ENCODE data around the gene DLG1. TPM values are rescaled to one million over a fixed set of nuclear protein-coding genes. Genes with fewer than 3 reads are reported as not detected.

The DLG1 gene
- total and polyA plus RNA-seq, 9 of the 15 experiments (the other 6 are each of a cell fraction or from before 2014, with no cell fraction given): 9.4 to 63.5 (median 43.6) TPM

GRCh38 chr3:197030379-197031314 is 267.8 kb downstream of the DLG1 start:
- H4K20me1 ChIP-seq (replicated peaks; ENCODE audit: control insufficient read depth, insufficient read depth, low read length): no peaks in the 10 kb centered on the region
- H3K4me1 ChIP-seq (replicated peaks in 1 of 2; ENCODE audit: control insufficient read depth in 2 of 2, insufficient read depth in 2 of 2, low read length in 2 of 2): peaks cover 25 to 53% of the 10 kb centered on the region in 2 experiments
- FAIRE-seq (no peak), ATAC-seq (peak; percentile 6), DNase-seq (ENCODE audit: extremely low read depth in 1 of 4, low spot score in 3 of 4) (peak; percentile 36 to 52 (median 44))
- H3K27me3 ChIP-seq (ENCODE audit: control insufficient read depth in 2 of 2, insufficient read depth in 2 of 2, low read length in 2 of 2): no peaks in the 10 kb centered on the region
- peak overlapping the region; percentile 81; the same call in 2 of the 3 replicates for H3K27ac ChIP-seq (ENCODE audit: extremely low read depth, low read depth, low read length)
- peak overlapping the region; percentile 32 to 52; a peak in 2 of 4 replicates for H3K9ac ChIP-seq (ENCODE audit: insufficient read depth in 1 of 2, low read depth in 2 of 2, low read length in 2 of 2)
- intact Hi-C loops (cut with micrococcal nuclease): loop anchor here (2.0 to 10.0 kb wide), 2 partner anchors 52 to 154 kb away; no protein-coding TSS in a partner anchor
- H3K4me2 ChIP-seq (ENCODE audit: insufficient read depth, low read length): peak overlapping the region; percentile 78
- no peaks in the 10 kb centered on the region for H3K9me3 ChIP-seq (replicated peaks; ENCODE audit: control insufficient read depth, insufficient read depth, low read depth, low read length)
- no peaks in the 10 kb centered on the region for H3K9me1 ChIP-seq (ENCODE audit: control insufficient read depth, insufficient read depth, low read length)
- H3K36me3 ChIP-seq (ENCODE audit: control insufficient read depth, insufficient read depth, low read length): peaks cover 5% of the 10 kb centered on the region; the same call in 1 of the 3 replicates
- H3K4me3 ChIP-seq: no peak overlapping the region
- BruUV-seq (replicated peaks): no TSS peak
- 49% methylated on average over 24 of the region's 33 CpGs for WGBS (ENCODE audit: insufficient coverage, low coverage, missing lambda C conversion rate)
- peak overlapping the region; percentile 93 for H2AFZ ChIP-seq (ENCODE audit: low read depth, low read length)
- ChIA-PET CTCF (ENCODE audit: low intra/inter-chr PET ratio) (no interaction called here), POLR2A (interaction anchor here (0.6 to 1.5 kb wide), 10 partner anchors 8 to 597 kb away, joined by 3 to 6 read pairs (median 3); no protein-coding TSS in a partner anchor)
- peaks cover 4% of the 10 kb centered on the region; the same call in 2 of the 3 replicates for H3K79me2 ChIP-seq (ENCODE audit: control insufficient read depth, insufficient read depth, low read length)
- in situ Hi-C loops (cut with MboI): no loop called here
- TF ChIP-seq, protein P1, sequence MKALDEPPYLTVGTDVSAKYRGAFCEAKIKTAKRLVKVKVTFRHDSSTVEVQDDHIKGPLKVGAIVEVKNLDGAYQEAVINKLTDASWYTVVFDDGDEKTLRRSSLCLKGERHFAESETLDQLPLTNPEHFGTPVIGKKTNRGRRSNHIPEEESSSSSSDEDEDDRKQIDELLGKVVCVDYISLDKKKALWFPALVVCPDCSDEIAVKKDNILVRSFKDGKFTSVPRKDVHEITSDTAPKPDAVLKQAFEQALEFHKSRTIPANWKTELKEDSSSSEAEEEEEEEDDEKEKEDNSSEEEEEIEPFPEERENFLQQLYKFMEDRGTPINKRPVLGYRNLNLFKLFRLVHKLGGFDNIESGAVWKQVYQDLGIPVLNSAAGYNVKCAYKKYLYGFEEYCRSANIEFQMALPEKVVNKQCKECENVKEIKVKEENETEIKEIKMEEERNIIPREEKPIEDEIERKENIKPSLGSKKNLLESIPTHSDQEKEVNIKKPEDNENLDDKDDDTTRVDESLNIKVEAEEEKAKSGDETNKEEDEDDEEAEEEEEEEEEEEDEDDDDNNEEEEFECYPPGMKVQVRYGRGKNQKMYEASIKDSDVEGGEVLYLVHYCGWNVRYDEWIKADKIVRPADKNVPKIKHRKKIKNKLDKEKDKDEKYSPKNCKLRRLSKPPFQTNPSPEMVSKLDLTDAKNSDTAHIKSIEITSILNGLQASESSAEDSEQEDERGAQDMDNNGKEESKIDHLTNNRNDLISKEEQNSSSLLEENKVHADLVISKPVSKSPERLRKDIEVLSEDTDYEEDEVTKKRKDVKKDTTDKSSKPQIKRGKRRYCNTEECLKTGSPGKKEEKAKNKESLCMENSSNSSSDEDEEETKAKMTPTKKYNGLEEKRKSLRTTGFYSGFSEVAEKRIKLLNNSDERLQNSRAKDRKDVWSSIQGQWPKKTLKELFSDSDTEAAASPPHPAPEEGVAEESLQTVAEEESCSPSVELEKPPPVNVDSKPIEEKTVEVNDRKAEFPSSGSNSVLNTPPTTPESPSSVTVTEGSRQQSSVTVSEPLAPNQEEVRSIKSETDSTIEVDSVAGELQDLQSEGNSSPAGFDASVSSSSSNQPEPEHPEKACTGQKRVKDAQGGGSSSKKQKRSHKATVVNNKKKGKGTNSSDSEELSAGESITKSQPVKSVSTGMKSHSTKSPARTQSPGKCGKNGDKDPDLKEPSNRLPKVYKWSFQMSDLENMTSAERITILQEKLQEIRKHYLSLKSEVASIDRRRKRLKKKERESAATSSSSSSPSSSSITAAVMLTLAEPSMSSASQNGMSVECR (CRISPR knock-in tag; IDR thresholded peaks at IDR 0.05): 0 out of 2 replicates have a peak, but pooled peaks have one; percentile 28
- TF ChIP-seq TEAD1 (CRISPR knock-in tag; IDR thresholded peaks at IDR 0.05) (0 out of 4 replicates have a peak, but pooled peaks of 1 of the 2 experiments have one; percentile 37), KLF1 (tag; IDR thresholded peaks at IDR 0.05) (no peak), REST (IDR thresholded peaks at IDR 0.05; ENCODE audit: borderline replicate concordance) (no peak), REST (CRISPR knock-in tag; IDR thresholded peaks at IDR 0.05; ENCODE audit: low read depth) (0 out of 2 replicates have a peak, but pooled peaks have one; percentile 16), KAT7 (CRISPR knock-in tag; IDR thresholded peaks at IDR 0.05; ENCODE audit: borderline replicate concordance) (no peak)
